GM12878 (cell line): ENCODE data around the gene RNU1-3. TPM values are rescaled to one million over a fixed set of nuclear protein-coding genes. Genes with fewer than 3 reads are reported as not detected.
"Not testable (repeated sequence)": the region's sequence is repeated elsewhere in the genome, so short reads cannot be mapped to it uniquely, and the experiment has no call there.

ENCODE experiments used
- ATAC-seq: fragments of 200-7000 bp; cut with Tn5 transposase; 3 replicates; pipeline ENCODE4 v1.9.1; 2020; ENCODE audit warnings: mild to moderate bottlenecking, moderate library complexity
- BruUV-seq: library from RNA; stranded (reverse); fragments of 400-500 nt; replicated peaks from 2 replicates; lab custom pipeline; 2021; lab: Mats Ljungman, UMichigan
- CTCF ChIA-PET: fragments of 300-600 bp; sonication (Branson Sonifier 250); formaldehyde crosslinking; extraction: SDS; loops from one replicate; lab custom pipeline; 2021; ENCODE audit warnings: inconsistent platforms; lab: Yijun Ruan, JAX
- POLR2A ChIA-PET: fragments of 350-600 bp; formaldehyde crosslinking; extraction: SDS; loops from one replicate; lab custom pipeline; 2021; ENCODE audit warnings: inconsistent platforms; lab: Charles Lee
- RAD21 ChIA-PET: fragments of 300-600 bp; sonication (Branson Sonifier 250); formaldehyde crosslinking; loops from one replicate; lab custom pipeline; 2023; ENCODE audit warnings: antibody characterized with exemption; ENCODE audit not compliant: unreplicated experiment; lab: Charles Lee
- SMC1A ChIA-PET: fragments of 300-600 bp; sonication (Branson Sonifier 250); formaldehyde crosslinking; loops from one replicate; lab custom pipeline; 2023; ENCODE audit not compliant: unreplicated experiment, uncharacterized antibody; lab: Charles Lee
- DNase-seq: peaks from one replicate; pipeline ENCODE4 v3.0.0-alpha.2; 2011; ENCODE audit warnings: low read depth, low spot score
- FAIRE-seq: peaks from 3 replicates; lab custom pipeline; 2011; peaks lifted over from hg19 to GRCh38; lab: Jason Lieb, UNC
- H2AFZ ChIP-seq: 2 replicates; pipeline ENCODE4 v1.6.0; 2011; ENCODE audit warnings: low read depth, low read length, control low read depth; ENCODE audit not compliant: control insufficient read depth
- H3K27ac ChIP-seq: 2 replicates; pipeline ENCODE4 v1.5.1; 2011; ENCODE audit warnings: control low read depth; ENCODE audit not compliant: control insufficient read depth, insufficient read depth
- H3K27me3 ChIP-seq, 2 experiments: replicated peaks in 1 of 2; 2 replicates each; pipeline versions ENCODE4 v1.6.0 to v1.6.1; 2011; ENCODE audit warnings: low read length in 1 of 2; ENCODE audit not compliant: control insufficient read depth in 2 of 2, insufficient read depth in 2 of 2
- H3K36me3 ChIP-seq, 2 experiments: 2 replicates each; pipeline ENCODE4 v1.5.1; 2011; ENCODE audit warnings: low read length in 1 of 2; ENCODE audit not compliant: control insufficient read depth in 2 of 2, insufficient read depth in 2 of 2
- H3K4me1 ChIP-seq: 2 replicates; pipeline ENCODE4 v1.6.1; 2011; ENCODE audit warnings: mild to moderate bottlenecking, low read length, moderate library complexity, mixed read lengths; ENCODE audit not compliant: control insufficient read depth, insufficient read depth
- H3K4me2 ChIP-seq: 2 replicates; pipeline ENCODE4 v1.6.0; 2011; ENCODE audit warnings: control low read depth; ENCODE audit not compliant: control insufficient read depth, insufficient read depth
- H3K4me3 ChIP-seq: fragments of 200-600 bp; sonication (generic); 2 replicates; pipeline ENCODE4 v1.5.1; 2016
- H3K79me2 ChIP-seq: 2 replicates; pipeline ENCODE4 v1.6.0; 2011; ENCODE audit warnings: low read length; ENCODE audit not compliant: control insufficient read depth, insufficient read depth
- H3K9ac ChIP-seq: 2 replicates; pipeline ENCODE4 v1.8.0; 2011; ENCODE audit warnings: low read length, control low read depth, mixed read lengths; ENCODE audit not compliant: control insufficient read depth, insufficient read depth
- H3K9me3 ChIP-seq: replicated peaks from 3 replicates; pipeline ENCODE4 v1.5.1; 2011; ENCODE audit warnings: mild to moderate bottlenecking, low read length; ENCODE audit not compliant: control insufficient read depth, insufficient read depth
- H4K20me1 ChIP-seq: 2 replicates; pipeline ENCODE4 v1.6.0; 2011; ENCODE audit not compliant: control insufficient read depth, insufficient read depth
- BACH1 ChIP-seq: fragments of 450-650 bp; IDR thresholded peaks from 2 replicates; pipeline ENCODE4 v1.6.1; 2017; ENCODE audit warnings: mild to moderate bottlenecking, borderline replicate concordance
- DPF2 ChIP-seq: fragments of 450-650 bp; IDR thresholded peaks from 2 replicates; pipeline ENCODE4 v1.6.1; 2017; ENCODE audit warnings: mild to moderate bottlenecking
- NR2C1 ChIP-seq: fragments of 450-650 bp; IDR thresholded peaks from 2 replicates; pipeline ENCODE4 v1.6.1; 2017; ENCODE audit warnings: antibody characterized with exemption, mild to moderate bottlenecking, moderate library complexity
- PKNOX1 ChIP-seq: fragments of 450-650 bp; IDR thresholded peaks from 2 replicates; pipeline ENCODE4 v1.6.1; 2016; ENCODE audit warnings: mild to moderate bottlenecking
- RAD21 ChIP-seq: IDR thresholded peaks from 2 replicates; pipeline ENCODE4 v1.6.1; 2011; ENCODE audit warnings: mild to moderate bottlenecking, low read depth, low read length, moderate library complexity; ENCODE audit not compliant: insufficient read depth
- WGBS: methylation state at CpG from one replicate; pipeline ENCODE4 v1.1.6; 2016; ENCODE audit warnings: low lambda C conversion rate; ENCODE audit not compliant: insufficient replicate concordance, insufficient coverage; ENCODE audit errors: missing lambda C conversion rate; 5-methylcytosine and 5-hydroxymethylcytosine counted together
- in situ Hi-C: fragments of 300-500 bp; cut with MboI; formaldehyde crosslinking; loops from 9 replicates; pipeline ENCODE4 v1.14.3; 2018; ENCODE audit warnings: mixed read lengths
- intact Hi-C: fragments of 100-400 bp; cut with micrococcal nuclease; formaldehyde crosslinking; loops from one replicate; pipeline ENCODE4 v1.14.2; 2022; ENCODE audit not compliant: unreplicated experiment
- polyA plus RNA-seq, 11 experiments: library from polyadenylated mRNA; depleted of rRNA in 4 of 11; unstranded in 6 of 11; stranded (reverse) in 5 of 11; fragments of >200 nt; fragmentation: Nextera tagmentation in 4 of 11; fragmentation: Illumina TruSeq in 1 of 11; extraction: Ambion mirVana in 4 of 11; extraction: Trizol in 1 of 11; gene quantifications; 1 replicate in 1 of 11; 2 replicates in 10 of 11; pipeline versions ENCODE4 v1.2.1 to v1.2.3, GENCODE V29; 2011 to 2016; ENCODE audit warnings: inconsistent platforms in 2 of 11, missing spikeins in 2 of 11, low read depth in 1 of 11
- total RNA-seq, 4 experiments: library from RNA; depleted of rRNA in 3 of 4; stranded (reverse); fragments of >200 nt in 3 of 4; fragmentation: Illumina TruSeq in 1 of 4; extraction: Trizol in 1 of 4; gene quantifications; 2 replicates each; pipeline versions ENCODE4 v1.2.1 to v1.2.3, GENCODE V29; 2013 to 2021

The RNU1-3 gene
- total and polyA plus RNA-seq, 10 of the 15 experiments (the other 5 are each of a cell fraction or from before 2014, with no cell fraction given): under 0.01 to 20,946 (median 4.7) TPM; not detected in 2

GRCh38 chr1:16644193-16644481 is 22.6 kb downstream of the RNU1-3 start:
- ChIA-PET SMC1A (no interaction called here), POLR2A (no interaction called here), RAD21 (no interaction called here), CTCF (no interaction called here)
- H3K36me3 ChIP-seq: no peaks in the 10 kb centered on the region
- peak; percentile 65; the same call in 2 of the 3 replicates for ATAC-seq
- H3K27ac ChIP-seq: peak overlapping the region; percentile 85
- H4K20me1 ChIP-seq: no peaks in the 10 kb centered on the region
- H3K9ac ChIP-seq: peak overlapping the region; percentile 87
- intact Hi-C loops: no loop called here
- H3K4me1 ChIP-seq: peaks cover 18% of the 10 kb centered on the region
- under 1% methylated on average over 16 of the region's 16 CpGs for WGBS
- H3K4me3 ChIP-seq: peak overlapping the region; percentile 76
- no peak for DNase-seq
- peak overlapping the region; percentile 100 for H3K4me2 ChIP-seq
- peak overlapping the region; percentile 100 for H2AFZ ChIP-seq
- TF ChIP-seq NR2C1: no peak
- TF ChIP-seq RAD21: no peak
- TF ChIP-seq PKNOX1: no peak
- 0 out of 2 replicates have a peak, but pooled peaks have one; percentile 84 for TF ChIP-seq DPF2
- TF ChIP-seq BACH1: 0 out of 2 replicates have a peak, but pooled peaks have one; percentile 3
- TF ChIP-seq, all 136 proteins: peak for 2
- H3K9me3 ChIP-seq: no peaks in the 10 kb centered on the region
- peaks cover 13% of the 10 kb centered on the region for H3K79me2 ChIP-seq
- in situ Hi-C loops: no loop called here
- H3K27me3 ChIP-seq: no peaks in the 10 kb centered on the region
- no peak for FAIRE-seq
- TSS peak; percentile 78 for BruUV-seq

GRCh38 chr1:16643476-16644192 is 23.1 kb downstream of the RNU1-3 start:
- BruUV-seq, SMC1A ChIA-PET, H4K20me1 ChIP-seq, in situ Hi-C loops, H3K27me3 ChIP-seq, H3K9me3 ChIP-seq, CTCF ChIA-PET, DNase-seq, H3K36me3 ChIP-seq, POLR2A ChIA-PET, intact Hi-C loops, FAIRE-seq: not testable (repeated sequence)
- Histone ChIP-seq H3K27ac (peak overlapping the region; percentile 85), H3K79me2 (peaks cover 13% of the 10 kb centered on the region), H3K9ac (peak overlapping the region; percentile 87), H3K4me3 (peak overlapping the region; percentile 76), H3K4me1 (peaks cover 18% of the 10 kb centered on the region), H2AFZ (peak overlapping the region; percentile 100), H3K4me2 (peak overlapping the region; percentile 100)
- 12% methylated on average over 12 of the region's 12 CpGs for WGBS
- peak; percentile 17 for ATAC-seq
- RAD21 ChIA-PET: interaction anchor here (0.6 kb wide), 1 partner anchor 65 kb away, joined by 3 read pairs; no protein-coding TSS in a partner anchor
